ENCODE measurements around the gene FKBP5. TPM values are rescaled to one million over a fixed set of nuclear protein-coding genes. Genes with fewer than 3 reads are reported as not detected.
"Not testable (repeated sequence)": the region's sequence is repeated elsewhere in the genome, so short reads cannot be mapped to it uniquely, and the experiment has no call there.

The FKBP5 gene
- total RNA-seq, 1 donor from 2014 or later, result 128 TPM

DNA sequence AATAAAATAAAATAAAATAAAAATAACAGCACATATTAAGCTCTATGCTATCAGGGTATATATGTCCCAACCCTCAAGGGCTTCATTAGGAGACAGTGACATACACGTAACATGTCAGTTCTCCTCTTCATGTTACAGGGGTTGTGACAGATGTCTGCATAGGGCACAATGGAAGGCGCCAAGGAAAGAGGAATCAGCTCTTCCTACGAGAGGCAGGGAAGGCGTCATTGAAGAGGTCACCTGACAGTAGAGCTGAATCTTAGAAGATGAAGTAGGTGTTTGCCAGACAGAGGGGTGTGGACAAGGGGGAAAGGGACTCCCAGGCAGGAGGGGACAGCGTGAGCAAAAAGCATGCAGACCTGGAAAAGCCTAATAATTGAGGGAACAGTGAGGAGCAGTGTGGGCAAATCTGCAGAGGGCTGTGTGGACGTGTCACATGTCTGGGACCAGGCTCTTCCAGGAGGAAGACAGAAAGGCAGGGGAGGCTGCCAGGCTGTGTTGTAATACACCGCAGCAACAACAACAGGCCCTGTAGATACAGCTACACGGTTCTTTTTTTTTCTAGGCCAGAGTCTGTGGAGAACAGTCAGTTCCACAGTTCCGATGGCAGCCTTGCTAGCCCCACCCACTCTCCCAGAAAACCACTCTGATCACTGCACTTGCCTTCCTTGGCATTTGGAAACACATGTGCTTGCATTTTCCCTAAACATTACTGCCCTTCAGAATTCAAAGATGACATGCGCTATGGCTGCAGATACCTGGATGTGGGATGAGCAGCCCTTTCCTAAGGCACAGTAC, 2.5 kb upstream of the FKBP5 start:
- intact Hi-C loops (cut with DNase I), result no loop called here
- H3K36me3 ChIP-seq, result no peaks in the 10 kb centered on the region
- TF ChIP-seq, protein P1, sequence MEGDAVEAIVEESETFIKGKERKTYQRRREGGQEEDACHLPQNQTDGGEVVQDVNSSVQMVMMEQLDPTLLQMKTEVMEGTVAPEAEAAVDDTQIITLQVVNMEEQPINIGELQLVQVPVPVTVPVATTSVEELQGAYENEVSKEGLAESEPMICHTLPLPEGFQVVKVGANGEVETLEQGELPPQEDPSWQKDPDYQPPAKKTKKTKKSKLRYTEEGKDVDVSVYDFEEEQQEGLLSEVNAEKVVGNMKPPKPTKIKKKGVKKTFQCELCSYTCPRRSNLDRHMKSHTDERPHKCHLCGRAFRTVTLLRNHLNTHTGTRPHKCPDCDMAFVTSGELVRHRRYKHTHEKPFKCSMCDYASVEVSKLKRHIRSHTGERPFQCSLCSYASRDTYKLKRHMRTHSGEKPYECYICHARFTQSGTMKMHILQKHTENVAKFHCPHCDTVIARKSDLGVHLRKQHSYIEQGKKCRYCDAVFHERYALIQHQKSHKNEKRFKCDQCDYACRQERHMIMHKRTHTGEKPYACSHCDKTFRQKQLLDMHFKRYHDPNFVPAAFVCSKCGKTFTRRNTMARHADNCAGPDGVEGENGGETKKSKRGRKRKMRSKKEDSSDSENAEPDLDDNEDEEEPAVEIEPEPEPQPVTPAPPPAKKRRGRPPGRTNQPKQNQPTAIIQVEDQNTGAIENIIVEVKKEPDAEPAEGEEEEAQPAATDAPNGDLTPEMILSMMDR (IDR thresholded peaks at IDR 0.05), result no peak
- H3K27ac ChIP-seq, result peak overlapping the region; percentile 75
- DNase-seq (peak; percentile 90), ATAC-seq (peak; percentile 36 to 82)
- H3K4me3 ChIP-seq, result no peak overlapping the region
- H3K27me3 ChIP-seq (ENCODE audit: low read depth), result no peaks in the 10 kb centered on the region
- no peaks in the 10 kb centered on the region for H3K9me3 ChIP-seq
- peaks cover 29% of the 10 kb centered on the region for H3K4me1 ChIP-seq

DNA sequence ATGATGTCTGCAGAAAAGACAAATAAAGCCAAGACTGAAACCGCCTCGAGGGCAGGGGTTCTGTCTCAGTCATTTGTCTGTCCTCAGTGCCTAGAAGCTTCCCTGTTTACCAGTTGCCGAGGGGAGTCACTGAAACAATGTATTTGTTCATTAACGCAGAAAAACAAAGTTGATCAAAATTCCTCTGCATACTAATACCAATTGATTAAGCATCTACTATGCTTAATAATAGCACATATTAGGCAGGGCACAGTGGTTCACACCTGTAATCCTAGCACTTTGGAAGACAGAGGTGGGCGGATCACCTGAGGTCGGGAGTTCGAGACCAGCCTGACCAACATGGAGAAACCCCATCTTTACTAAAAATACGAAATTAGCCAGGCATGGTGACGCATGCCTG, 1.8 kb upstream of the FKBP5 start:
- H3K9me3 ChIP-seq, result no peaks in the 10 kb centered on the region
- H3K4me3 ChIP-seq, result no peak overlapping the region
- TF ChIP-seq, protein P1 (IDR thresholded peaks at IDR 0.05), result no peak
- no peak for DNase-seq
- H3K36me3 ChIP-seq, result no peaks in the 10 kb centered on the region
- peaks cover 31% of the 10 kb centered on the region for H3K4me1 ChIP-seq
- no peaks in the 10 kb centered on the region for H3K27me3 ChIP-seq (ENCODE audit: low read depth)
- ATAC-seq, result no peak
- intact Hi-C loops (cut with DNase I), result no loop called here
- peak overlapping the region; percentile 75 for H3K27ac ChIP-seq

DNA sequence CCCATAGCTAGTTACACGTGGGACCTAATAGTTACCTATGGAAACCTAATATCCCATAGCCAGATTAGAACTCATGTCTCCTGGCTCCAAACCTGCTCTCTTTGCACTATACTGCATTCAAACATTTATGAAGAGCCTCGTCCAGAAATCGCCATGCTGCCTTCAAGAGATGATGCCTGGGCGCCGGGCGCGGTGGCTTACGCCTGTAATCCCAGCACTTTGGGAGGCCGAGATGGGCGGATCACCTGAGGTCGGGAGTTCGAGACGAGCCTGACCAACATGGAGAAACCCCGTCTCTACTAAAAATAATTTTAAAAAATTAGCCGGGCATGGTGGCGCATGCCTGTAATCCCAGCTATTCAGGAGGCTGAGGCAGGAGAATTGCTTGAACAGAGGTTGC, 1.3 kb upstream of the FKBP5 start:
- H3K9me3 ChIP-seq; intact Hi-C loops (cut with DNase I); ATAC-seq; H3K27ac ChIP-seq; H3K36me3 ChIP-seq; H3K27me3 ChIP-seq (ENCODE audit: low read depth); H3K4me3 ChIP-seq; DNase-seq: not testable (repeated sequence)
- peaks cover 32% of the 10 kb centered on the region for H3K4me1 ChIP-seq

DNA sequence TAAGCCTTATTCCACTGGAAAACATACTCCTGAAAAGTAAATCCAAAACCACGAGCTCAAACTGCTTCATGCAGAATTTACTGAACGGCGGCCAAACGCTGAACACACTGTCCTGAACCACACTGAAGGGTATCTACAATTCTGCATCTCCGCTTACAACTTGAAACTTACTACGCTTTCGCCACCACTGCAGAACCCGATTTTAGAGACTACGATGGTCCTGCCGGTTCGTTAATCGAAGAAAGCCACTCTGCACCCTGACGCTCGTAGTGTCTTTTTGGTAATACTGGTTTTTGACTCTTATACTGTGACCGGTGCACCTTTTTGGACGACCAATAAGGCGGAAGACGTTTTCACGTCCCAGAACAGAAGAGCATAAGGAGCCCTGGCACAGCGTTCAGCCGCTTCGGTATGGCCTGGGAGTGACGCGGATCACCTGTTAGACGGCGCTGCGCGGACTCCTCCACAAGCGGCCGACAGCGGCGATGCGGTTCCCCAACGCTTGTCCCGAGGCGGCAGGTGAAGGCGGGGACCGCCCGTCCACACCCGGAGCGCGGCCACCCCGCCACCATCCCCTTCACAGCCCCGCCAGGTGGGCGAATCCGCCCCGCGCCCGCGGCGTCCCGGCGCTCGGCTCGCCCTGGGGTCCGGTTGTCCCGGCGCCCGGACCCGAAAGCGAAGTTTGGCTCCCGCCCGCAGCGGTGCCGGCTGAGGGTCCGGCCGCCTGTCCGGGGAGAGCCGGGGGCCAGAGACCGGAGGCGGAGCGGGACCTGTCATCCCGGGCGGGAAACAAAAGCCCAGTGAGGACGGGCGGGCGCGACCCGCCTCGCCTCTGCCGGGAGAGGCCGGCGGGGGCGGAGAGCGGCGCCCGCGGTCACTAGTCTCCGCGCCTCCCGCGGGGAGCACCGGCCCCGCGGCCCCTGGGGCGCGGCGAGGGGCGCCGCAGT, 784 bp downstream of the FKBP5 start:
- Histone ChIP-seq H3K27me3 (ENCODE audit: low read depth) (no peaks in the 10 kb centered on the region), H3K4me1 (peaks cover 32% of the 10 kb centered on the region), H3K36me3 (peaks cover 10% of the 10 kb centered on the region), H3K4me3 (peak overlapping the region; percentile 79), H3K27ac (peak overlapping the region; percentile 91), H3K9me3 (no peaks in the 10 kb centered on the region)
- DNase-seq, result peak; percentile 83
- intact Hi-C loops (cut with DNase I), result no loop called here
- ATAC-seq, result peak; percentile 56 to 67
- TF ChIP-seq, protein P1 (IDR thresholded peaks at IDR 0.05), result no peak

DNA sequence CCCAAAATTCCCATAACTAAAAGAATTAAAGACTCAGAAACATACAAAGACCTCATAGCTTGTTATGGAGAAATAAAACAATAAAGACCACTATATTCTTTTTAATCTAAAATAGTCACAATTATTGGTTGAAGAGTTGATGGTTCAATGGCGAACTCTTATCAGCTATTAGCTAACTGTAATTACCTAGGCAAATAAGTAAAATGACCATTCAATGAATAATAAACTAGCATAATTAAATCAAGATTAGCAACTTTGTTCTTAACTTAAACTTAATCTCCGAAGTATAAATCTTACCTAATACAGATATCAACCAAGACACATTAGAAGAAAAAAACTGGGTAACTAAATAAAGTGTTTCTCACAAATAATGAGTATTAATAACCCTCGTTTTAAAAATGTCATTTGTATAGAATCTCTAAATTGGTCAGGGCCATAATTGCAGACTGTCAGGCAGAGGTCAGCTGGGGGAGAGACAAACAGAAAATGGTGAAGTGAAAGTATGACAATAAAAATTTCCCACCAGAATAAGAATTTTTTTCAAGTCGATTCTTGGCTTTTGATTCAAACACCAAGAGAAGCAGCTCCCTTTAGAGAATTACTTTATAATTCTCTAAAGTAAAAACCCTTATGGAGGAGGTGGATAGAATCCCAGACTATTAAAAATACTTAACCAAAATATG, 1.7 kb downstream of the FKBP5 start:
- Histone ChIP-seq H3K9me3 (no peaks in the 10 kb centered on the region), H3K4me3 (peak overlapping the region; percentile 79), H3K27ac (peak overlapping the region; percentile 91), H3K27me3 (ENCODE audit: low read depth) (no peaks in the 10 kb centered on the region), H3K36me3 (peaks cover 10% of the 10 kb centered on the region), H3K4me1 (peaks cover 34% of the 10 kb centered on the region)
- ATAC-seq, result no peak
- intact Hi-C loops (cut with DNase I), result no loop called here
- TF ChIP-seq, protein P1 (IDR thresholded peaks at IDR 0.05), result no peak
- DNase-seq, result no peak

Measured in lower lobe of right lung (tissue), 2 donors.